GM04503 (cell line): ENCODE measurements around the gene PHOSPHO2.
A peak's percentile ranks its signal among the peaks of the same experiment; 100 is the strongest.

Experiments used
- DNase-seq: peaks from one replicate; pipeline ENCODE4 v3.0.0-alpha.2; 2012; ENCODE audit warnings: low read depth

Gene PHOSPHO2, protein sequence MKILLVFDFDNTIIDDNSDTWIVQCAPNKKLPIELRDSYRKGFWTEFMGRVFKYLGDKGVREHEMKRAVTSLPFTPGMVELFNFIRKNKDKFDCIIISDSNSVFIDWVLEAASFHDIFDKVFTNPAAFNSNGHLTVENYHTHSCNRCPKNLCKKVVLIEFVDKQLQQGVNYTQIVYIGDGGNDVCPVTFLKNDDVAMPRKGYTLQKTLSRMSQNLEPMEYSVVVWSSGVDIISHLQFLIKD

DNA sequence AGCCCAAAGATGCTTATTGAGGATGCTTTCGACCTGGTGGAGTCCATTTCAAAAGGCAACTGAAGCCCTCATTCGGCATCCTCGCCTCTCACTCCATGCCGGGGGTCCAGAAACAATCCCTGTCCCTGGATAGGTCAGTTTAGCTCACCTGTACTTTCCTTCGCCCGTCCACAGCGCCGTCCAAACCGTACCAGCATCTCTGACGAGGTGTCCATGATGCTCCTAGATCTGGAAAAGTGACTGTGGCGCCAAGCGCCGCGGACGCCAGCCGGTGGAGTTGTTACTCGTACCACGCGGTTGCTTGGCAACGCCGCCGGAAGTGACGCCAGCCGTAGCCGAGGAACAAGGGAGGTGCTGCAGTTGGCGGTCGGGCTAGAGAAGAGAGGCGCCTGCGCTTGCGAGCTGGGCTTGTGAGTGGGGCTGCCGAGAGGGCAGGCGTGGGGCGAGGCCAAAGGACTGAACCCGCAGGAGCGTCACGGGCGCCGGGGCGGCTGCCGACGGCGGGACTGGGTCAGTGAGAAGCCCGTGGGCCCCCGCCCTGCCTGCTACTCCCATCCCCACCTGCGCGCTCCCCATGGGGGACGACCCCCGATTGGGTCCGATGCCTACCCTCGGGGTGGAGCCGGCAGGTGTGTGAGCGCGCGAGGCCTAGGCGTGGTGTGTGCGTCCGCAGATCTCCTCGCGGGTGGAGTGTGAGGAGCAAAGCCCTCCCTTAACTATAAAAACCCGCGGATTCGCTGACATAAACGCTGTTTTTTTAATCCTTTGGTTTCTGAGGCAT lies at the start of gene PHOSPHO2, which contains the start of gene CFAP210:
Gene PHOSPHO2 (plus strand): TSS at position 357 of the 781 bp plus-strand sequence. CDS start 6,503 bp downstream, outside the sequence.
Gene CFAP210 (minus strand): TSS at position 293 of the 781 bp plus-strand sequence. CDS start 78 bp downstream, at position 215.
- peak; percentile 78 for DNase-seq

DNA sequence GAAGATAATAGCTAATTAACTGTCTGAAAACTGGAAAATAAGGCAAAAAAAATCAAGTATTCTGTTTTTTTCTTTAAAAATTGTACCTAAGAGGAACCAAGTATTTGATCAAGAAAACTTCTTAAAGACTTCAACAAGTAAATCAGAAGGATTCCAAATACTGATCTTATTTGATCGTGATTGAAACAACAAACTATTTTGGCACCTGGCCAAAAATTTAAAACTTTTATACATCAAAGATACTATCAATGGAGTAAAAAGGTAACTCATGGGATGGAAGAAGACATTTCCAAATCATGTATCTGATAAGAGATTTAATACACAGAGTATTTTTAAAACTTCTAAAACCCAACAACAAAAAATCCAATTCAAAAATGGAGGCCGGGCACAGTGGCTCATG lies 46.8 kb upstream of the PHOSPHO2 start:
- no peak for DNase-seq

DNA sequence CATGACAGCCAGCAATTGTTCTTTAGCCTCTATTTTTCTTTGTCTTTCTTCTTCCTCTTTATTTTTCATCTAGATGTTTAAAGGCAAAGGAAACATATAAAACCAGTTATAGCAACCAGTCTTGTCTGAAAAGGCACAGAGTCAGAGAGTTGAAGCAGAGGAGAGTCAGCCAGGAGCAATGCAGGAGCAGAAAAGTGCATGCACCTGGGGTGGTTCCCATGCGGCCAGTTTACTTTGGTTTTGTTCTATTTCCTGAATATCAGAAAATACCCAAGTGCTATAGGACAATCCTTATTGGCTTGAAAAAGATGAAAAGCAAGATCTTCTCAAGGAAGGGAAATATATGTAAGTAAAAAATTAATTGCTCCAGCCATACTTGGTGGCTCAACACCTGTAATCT lies 45.0 kb upstream of the PHOSPHO2 start:
- no peak for DNase-seq

DNA sequence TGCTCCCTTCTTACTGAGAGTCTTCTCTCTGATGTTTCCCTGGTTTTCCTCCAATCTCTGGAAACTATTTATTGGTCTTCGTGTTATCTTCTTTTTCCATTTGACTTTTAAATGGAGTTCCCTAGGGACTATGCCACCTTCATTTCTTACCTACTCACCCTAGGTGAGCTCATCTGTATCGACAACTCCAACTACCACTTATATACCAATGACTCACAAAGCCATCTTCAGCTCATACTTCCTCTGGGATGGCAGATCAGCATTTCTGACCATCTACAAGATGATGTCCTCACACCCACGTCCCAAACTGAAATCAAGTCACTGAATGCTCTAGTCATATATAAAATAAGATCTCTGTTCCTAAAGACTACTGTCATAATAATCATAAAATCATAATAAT lies 40.6 kb upstream of the PHOSPHO2 start:
- no peak for DNase-seq

DNA sequence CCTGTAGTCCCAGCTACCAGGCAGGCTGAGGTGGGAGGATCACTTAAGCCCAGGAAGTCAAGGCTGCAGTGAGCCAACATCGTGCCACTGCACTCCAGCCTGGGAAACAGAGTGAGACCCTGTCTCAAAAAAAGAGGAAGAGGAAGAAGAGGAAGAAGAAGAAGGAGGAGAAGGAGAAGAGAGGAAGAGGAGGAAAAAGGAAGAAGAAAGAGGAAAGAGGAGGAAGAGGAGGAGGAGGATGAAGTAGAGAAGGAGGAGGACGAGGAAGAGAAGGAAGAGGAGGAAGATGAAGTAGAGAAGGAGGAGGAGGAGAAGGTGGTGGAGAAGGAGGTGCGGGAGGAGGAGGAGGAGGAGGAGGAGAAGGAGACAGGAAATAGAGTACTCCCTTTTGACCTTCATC lies 38.1 kb upstream of the PHOSPHO2 start:
- no peak for DNase-seq

DNA sequence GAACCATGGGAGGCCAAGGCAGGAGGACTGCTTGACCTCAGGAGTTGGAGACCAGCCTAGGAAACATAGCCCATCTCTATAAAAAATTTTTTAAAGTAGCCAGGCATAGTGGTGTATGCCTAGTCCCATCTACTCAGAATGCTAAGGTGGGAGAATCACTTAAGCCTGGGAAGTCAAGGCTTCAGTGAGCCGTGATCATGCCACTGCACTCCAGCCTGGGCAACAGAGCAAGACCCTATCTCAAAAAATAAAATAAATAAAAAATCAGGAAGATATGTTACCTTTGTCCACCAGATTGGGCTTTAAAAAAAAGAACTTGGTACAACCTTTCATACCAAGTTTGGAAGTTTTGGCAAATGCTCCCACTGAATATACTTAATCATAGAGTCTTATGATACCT lies 35.4 kb upstream of the PHOSPHO2 start:
- no peak for DNase-seq

DNA sequence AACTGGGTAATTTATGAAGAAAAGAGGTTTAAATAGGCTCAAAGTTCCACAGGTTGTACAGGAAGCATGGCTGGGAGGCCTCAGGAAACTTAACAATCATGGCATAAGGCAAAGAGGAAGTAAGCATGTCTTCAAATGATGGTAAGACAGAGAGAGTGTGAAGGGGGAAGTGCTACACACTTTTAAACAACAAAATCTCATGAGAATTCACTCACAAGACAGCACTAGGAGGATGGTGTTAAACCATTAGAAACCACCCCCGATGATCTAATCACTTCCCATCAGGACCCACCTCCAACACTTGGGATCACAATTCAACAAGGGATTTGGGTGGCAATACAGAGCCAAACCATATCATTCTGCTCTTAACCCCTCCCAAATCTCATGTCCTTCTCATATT lies 34.9 kb upstream of the PHOSPHO2 start:
- no peak for DNase-seq

DNA sequence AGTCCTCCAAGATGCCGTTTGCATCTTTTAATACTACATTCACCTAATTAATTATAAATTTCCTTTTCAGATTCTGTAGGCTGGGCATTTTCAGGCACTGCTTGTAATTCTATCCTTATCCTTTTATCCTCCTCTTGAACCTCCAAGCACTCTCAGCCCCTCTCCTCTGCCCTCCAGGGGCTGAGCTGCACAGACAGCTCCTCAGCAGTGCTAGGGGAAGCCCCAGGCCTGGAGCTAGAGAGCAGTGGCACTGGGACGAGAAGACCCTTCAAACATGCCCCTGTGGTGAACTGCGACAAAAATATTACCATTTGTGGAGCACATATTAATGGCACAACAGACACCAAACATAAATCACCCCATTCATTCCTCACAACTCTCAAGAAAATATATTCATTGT lies 33.0 kb upstream of the PHOSPHO2 start:
- no peak for DNase-seq

DNA sequence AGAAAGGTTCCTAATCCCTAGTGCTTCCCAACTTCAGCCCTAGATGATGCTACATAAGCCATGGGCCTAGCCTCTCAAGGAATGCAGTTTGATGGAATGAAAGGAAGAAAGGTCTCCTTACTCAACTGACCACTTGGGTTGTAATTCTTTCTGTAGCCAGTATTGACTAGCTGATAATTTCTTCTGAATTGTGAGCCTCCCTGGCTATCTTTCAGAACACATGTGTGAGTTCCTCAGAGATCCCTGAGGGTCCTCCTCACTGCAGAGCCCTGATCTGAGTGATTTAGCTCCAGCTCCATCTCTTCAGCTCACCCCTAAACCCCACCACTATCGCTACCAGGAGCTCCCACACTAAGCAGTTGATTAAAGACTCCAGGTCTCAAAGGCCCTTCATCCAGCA lies 31.5 kb upstream of the PHOSPHO2 start:
- DNase-seq, result no peak

DNA sequence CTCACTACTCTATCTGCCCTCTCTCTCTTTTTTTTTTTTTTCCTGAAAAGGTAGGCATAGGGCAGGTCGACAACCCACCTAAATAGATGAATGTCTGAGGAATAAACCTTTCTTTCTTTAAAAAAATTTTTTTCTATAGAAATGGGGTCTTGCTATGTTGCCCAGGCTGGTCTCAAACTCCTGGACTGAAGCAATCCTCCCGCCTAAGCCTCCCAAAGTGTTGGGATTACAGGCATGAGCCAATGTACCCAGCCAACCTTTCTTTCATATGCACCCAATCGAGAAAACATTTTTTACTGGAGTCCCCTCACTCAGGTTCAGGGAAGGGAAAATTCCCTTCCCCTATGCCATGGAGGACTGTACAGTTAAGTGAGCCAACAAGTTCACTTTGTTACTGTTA lies 31.0 kb upstream of the PHOSPHO2 start:
- no peak for DNase-seq

DNA sequence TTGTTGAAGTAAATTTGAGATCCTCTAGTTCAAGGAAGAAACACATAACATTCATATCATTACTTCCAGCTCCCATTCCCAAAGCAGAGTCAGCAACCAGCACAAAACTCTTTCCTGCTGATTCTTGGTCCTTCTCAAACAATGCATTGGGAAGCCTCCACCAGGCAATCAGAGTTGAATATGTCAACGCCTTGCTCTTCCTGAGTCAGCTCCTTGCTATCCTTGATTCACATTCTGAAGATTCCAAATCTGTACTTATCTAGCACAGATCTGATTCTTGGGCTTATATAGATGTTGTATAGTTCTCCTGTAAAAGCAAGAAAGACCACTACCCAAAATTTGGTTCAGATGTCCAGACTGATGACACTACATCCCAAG lies 29.7 kb upstream of the PHOSPHO2 start:
- DNase-seq, result peak; percentile 21

DNA sequence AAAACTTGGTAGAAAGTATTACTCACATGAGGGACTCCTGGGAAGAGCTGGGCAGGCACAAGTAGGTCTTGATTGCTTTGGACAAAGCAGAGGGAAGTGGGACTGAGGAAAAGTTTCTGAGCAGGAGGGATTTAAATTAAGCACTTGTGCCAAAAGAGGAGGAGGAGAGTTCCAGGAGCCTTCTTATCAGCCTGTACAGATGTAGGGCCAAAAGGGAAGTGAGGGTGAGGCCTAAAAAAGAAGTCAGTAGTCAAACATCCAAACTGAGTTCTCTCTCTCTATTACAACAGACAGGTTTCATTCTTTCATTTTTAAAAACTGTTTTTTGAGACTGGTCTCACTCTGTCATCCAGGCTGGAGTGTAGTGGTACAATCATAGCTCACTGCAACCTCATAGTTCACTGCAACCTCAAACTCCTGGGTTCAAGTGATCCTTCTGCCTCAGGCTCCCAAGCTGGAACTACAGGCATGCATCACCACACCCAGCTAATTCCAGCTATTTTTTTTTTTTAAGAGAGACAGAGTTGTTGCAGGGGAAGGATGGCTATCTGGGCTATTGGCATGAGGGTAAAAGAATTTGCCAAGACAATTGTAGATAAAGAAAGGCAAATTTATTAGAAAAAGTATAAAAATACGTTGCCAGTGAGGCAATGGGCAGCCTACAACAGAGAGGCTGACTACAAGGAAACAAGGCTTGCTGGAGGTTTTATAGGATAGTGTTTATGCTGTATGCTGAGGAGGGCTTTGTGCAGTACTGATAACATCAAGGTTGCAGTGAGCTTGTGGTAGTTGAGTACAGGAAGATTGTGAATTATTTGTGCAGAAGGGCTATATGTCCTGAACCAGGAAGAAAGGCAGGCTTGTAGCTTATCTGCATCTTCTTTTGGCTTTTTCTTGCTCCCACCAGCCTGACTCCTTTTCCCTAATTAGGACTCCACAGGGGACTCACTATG lies 29.0 kb upstream of the PHOSPHO2 start:
- peak; percentile 2 for DNase-seq

DNA sequence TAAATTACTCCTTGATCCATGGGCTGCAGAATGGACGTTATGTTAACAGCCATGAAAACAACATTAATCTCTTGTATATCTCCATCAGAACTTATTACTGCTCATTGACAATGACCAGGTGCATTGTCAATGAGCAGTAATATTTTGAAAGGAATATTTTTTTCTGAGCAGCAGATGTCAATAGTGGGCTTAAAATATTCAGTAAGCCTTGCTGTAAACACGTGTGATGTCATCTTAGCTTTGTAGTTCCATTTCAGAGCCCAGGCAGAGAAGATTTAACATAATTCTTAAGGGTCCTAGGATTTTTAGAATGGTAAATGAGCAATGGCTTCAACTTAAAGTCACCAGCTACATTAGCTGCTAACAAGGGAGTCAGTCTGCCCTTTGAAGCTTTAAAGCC lies 26.7 kb upstream of the PHOSPHO2 start:
- no peak for DNase-seq

DNA sequence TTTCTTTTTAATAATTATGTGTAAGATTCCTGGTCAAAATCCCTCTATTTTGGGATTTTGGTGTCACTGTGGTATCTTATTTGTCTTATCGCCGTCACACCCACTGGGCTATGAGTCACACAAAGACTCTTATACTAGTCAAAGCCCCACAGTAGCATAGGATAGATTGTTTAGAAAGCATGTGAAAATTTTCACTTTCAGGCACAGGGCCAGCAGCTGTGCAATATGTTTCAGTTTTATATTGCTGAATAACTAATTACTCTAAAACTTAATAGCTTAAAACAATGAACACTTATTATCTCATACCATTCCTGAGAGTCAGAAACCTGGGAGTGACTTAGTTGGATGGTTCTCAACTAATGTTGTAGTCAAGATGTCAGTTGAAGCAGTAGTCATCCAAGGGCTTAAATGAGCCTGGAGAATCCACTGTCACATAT lies 24.0 kb upstream of the PHOSPHO2 start:
- DNase-seq, result peak; percentile 13

DNA sequence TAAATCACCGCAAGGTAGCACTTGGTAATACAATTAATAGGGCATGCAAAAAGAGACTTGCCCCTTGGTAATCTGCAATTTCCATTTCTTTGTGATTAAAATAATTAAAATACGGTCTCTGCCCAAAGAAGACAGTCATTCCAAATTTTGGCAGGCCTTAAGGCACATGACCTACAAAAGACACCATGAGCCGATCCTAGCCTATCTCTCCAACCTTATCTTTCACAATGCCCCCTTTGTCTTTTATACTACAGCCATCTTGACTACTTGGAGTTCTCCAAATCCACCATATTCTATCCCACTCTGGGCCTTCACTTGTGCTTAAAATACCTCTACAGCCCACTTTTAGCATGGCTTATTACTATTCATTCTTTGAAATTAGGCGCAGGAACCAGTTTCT lies 23.3 kb upstream of the PHOSPHO2 start:
- no peak for DNase-seq

DNA sequence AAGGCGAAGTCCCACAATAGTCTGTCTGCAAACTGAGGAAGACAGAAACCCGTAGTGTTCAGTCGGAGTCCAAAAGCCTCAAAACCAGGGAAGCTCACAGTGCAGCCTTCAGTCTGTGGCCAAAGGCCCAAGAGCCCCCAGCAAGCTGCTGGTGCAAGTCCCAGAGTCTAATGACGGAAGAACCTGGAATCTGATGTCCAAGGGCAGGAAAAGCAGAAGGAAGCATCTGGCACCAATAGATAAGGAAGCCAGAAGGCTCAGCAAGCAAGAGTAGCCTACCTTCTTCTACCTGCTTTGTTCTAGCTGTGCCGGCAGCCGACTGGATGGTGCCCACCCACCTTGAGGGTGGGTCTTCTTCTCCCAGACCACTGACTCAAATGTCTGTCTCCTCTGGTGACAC lies 21.9 kb upstream of the PHOSPHO2 start:
- DNase-seq, result no peak

DNA sequence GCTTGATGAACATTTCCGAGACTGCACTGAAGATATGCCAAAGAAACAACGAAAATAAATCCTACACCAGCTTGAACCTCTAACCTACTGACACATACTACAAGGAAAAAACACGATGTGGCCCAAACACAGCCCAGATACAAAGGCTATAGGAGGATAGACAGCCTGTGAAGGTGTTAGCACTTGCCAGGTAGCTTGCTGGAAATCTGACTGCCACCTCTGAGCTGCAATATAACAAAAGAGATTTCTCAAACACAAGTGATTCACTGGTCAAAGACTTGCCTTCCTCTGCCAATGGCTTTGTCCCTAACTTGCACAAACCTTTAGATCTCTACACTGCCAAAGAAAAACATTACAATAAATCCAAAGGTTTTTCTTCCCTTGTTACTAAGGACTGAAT lies 21.2 kb upstream of the PHOSPHO2 start:
- DNase-seq, result no peak

DNA sequence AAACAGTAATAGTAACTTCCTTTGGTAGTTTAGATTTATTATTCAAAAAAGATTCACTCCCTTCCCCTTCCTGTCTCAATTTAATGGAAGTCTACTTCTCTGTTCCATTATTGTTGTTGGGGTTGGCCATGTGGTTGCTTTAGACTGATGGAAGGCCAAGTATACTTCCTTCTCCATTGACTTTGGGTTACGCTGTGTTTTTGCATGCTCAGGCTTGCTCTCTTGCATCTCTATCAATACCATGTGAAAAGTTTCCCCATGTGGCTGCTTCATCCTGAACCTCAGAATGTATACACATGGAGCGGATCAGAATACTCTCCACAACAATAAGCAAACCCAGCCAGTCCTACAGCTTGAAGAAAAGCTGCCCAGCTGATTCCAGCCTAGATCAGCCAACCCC lies 20.3 kb upstream of the PHOSPHO2 start:
- DNase-seq, result no peak

DNA sequence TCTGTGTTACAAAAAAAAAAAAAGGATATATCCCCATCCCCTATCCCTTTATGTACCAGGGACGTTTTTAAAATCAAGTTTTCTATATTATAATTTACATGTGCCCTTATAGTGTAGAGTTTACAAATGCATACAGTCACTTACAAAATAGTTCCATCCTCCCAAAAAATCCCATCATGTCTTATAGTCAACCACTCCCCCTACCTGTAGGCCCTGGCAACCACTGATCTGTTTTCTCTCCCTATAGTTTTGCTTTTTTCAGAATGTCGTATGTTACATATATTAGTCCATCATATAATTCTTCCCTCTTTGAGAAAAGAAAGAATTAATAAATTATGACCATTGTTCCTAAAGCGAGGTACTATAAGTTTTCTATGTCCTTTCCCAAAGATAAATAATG lies 17.9 kb upstream of the PHOSPHO2 start:
- no peak for DNase-seq

DNA sequence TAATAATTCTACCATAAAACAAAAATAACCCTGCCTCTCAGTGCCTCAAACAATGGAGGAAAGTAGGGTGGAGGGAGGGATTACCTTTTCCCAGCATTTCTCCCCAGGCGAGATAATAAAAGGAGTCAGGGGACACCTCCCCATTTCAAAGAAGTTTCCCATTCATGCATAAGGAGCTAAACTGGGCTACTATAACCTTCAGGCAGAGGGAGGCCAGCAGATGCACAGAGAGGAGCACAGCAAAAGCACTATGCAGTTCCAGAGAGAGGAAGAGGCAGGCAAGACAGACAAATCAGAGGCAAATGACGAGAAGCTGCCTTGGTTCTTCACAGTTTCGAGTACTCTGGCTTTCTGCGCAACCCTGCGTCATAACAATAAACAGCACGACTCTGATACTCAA lies 17.4 kb upstream of the PHOSPHO2 start:
- DNase-seq, result no peak

DNA sequence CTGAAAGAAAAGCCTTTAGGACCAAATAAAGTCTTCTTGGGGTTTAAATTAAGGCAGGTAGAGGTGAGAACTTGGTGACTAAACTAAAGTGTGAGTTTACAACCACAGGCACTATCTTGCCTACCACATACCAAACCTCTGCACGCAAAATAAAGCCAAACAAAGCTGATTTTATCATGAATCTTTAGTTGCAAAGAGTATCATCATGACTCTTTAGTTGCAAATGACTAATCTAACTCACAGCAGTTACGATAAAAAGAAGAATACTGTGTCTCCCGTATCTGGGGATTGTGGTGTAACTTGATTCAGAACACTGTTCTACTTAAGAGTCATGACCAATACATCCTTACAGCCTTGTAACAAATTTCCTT lies 11.2 kb upstream of the PHOSPHO2 start:
- no peak for DNase-seq

DNA sequence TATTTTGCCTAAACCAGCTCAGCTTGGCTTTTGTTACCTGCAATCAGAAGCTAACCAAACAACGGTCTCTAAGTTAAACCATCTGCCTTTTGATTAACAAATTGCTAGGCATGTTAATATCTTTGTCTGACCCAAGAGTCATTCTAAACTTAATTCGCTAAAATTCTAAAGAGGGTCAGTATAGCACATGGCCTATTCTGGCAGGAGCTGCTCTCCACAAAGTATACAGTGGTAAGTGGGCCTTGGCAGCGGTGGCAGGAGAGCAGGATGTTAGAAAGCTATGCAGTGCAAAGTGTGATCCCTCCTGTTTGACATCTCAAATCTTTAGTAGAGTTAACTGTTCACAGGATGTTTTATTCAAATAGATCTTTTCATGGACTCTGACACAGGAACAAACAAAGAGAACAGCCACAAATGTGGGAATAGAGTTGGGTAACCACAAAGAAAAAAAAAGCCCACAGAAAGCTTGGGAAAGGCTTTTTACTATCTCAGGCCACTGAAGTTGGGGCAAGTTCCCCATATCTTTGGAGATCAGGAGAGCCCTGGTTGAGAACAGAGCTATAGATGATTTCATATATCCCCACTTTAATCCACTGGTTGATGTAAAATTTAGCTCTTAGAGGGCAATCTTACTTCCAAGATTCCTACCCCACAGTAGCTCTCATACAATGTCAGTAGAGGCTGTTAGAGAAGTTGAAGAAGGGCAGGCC lies 10.7 kb upstream of the PHOSPHO2 start:
- DNase-seq, result no peak
